ENCODE data around the gene MT1M.

GRCh38 chr16:56670620-56670934 lies 38.1 kb downstream of the MT1M start:
- TF ChIP-seq CTCF (IDR thresholded peaks at IDR 0.05) (no peak), POLR2A (IDR thresholded peaks at IDR 0.05) (no peak)
